Fibroblast of pulmonary artery (primary cell): Measurements from ENCODE around the gene MYL3.
A peak's percentile ranks its signal among the peaks of the same experiment; 100 is the strongest.

ENCODE experiments used
- DNase-seq: peaks from one replicate; pipeline ENCODE4 v3.0.0-alpha.2; 2010; ENCODE audit warnings: low read depth
- H3K4me3 ChIP-seq: replicated peaks from 2 replicates; pipeline ENCODE4 v1.5.1; 2011; ENCODE audit warnings: low read depth, mild to moderate bottlenecking, control low read depth, low read length, moderate library complexity
- CTCF ChIP-seq: IDR thresholded peaks from 2 replicates; pipeline ENCODE4 v1.5.1; 2011; ENCODE audit warnings: mild to moderate bottlenecking, control low read depth, low read length, inconsistent platforms; ENCODE audit errors: missing control alignments

The MYL3 gene

GRCh38 chr3:46849045-46849631 lies 14.1 kb downstream of the MYL3 start:
- H3K4me3 ChIP-seq, result no peak overlapping the region
- TF ChIP-seq CTCF, result no peak
- no peak for DNase-seq

DNA sequence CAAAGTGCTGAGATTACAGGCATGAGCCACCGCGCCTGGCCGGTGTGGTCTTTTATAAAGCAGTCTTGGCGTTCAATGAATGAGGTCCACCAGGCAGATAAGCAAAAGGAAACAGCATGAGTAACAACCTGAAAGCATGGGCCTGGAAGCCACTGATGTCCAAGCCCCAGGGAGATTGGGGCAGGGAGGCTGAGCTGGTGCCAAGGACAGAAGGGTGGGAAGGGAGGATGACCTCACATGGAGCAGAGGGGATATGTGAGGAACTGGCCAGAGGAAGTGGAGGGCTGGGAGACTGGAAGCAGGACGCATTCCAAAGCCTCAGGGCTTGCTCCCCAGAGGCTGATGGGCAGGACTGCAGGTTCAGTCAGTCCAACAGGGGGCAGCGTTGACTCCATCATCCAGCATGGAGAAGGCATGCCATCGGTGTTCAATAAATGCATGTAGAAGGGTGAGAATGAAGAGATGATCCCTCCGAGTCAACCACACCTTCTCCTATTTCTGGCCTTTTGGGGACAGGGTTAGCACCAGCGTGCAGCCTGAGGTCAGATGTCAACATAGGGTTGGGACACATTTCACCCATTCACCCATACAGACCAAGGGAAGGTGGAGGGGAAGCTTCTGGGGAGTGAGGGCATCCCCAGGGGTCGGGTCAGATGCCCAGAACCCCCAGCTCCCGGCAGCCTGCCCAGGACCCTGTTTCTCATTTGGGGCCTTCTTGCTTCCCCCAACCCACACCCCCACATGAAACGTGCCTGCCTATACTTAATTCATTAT lies 14.8 kb downstream of the MYL3 start:
- peak; percentile 97 for DNase-seq
- peak; percentile 84 for TF ChIP-seq CTCF
- no peak overlapping the region for H3K4me3 ChIP-seq

DNA sequence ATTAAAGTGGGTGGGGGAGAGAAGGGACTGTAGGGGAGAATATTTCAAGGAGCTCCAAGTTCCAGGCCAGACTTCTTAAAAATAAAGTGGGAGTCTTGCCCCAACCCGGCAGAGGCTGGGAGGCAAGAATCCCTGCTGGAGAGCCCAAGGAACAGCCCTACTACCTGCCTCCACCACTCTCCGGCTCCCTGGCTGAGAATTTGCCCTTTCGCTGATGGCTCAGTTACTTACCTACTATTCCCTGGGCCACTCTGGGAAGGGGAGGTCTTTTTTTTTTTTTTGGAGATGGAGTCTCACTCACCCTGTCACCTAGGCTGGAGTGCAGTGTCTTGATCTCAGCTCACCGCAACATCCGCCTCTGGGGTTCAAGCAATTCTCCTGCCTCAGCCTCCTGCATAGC lies 15.5 kb downstream of the MYL3 start:
- TF ChIP-seq CTCF, result no peak
- H3K4me3 ChIP-seq, result no peak overlapping the region
- no peak for DNase-seq

GRCh38 chr3:46846624-46847542 lies 16.4 kb downstream of the MYL3 start:
- TF ChIP-seq CTCF, result no peak
- no peak overlapping the region for H3K4me3 ChIP-seq
- no peak for DNase-seq

GRCh38 chr3:46845860-46846623 lies 17.2 kb downstream of the MYL3 start:
- DNase-seq, result peak; percentile 42
- no peak for TF ChIP-seq CTCF

GRCh38 chr3:46845397-46845859 lies 17.8 kb downstream of the MYL3 start:
- peak; percentile 76 for DNase-seq
- no peak for TF ChIP-seq CTCF
- peak overlapping the region; percentile 33 for H3K4me3 ChIP-seq

More at GRCh38 chr3:46845860-46846623, 17.2 kb downstream of the MYL3 start:
- H3K4me3 ChIP-seq, result peak overlapping the region; percentile 33
